ENCODE results near the gene CTBP2. TPM values are rescaled to one million over a fixed set of nuclear protein-coding genes. Genes with fewer than 3 reads are reported as not detected.

Gene CTBP2
- total RNA-seq, 3 donors from 2014 or later (not counting 1 experiment from before 2014, with no cell fraction given) = 120 to 179 (median 124) TPM

DNA sequence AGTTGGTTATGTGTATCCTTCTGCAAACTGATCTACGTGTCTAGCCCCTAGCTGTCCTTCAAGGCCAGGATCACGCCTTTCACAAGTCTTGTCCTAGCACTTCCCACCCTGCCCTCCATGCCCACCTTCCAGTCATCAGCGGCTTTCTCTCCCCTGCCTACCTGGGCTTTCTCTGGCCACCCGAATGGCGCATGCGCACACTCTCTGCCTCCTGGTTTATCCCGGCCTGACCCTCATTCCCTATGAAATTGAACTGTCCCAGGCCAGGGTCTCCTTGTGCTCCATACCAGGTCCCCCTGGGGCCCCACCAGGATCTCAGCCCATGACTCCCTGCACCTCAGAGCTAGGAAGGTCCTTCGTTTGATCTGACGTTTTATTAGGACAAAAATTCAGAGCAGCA lies 31.6 kb upstream of the CTBP2 start:
- Mint-ChIP-seq H3K36me3 (no peaks in the 10 kb centered on the region), H3K4me1 (no peaks in the 10 kb centered on the region), H3K27me3 (ENCODE audit: low read depth in 2 of 2) (peaks cover 3 to 6% of the 10 kb centered on the region in 2 donors), H3K9me3 (no peaks in the 10 kb centered on the region), H3K27ac (no peak overlapping the region), H3K4me3 (no peak overlapping the region)
- DNase-seq = no peak
- Histone ChIP-seq H3K27ac (ENCODE audit: low read length) (no peak overlapping the region), H3K9me3 (ENCODE audit: control insufficient read depth, insufficient read depth, low read length) (no peaks in the 10 kb centered on the region), H3K36me3 (ENCODE audit: control insufficient read depth, insufficient read depth, low read length) (no peaks in the 10 kb centered on the region), H3K27me3 (ENCODE audit: control insufficient read depth, insufficient read depth, low read length) (no peaks in the 10 kb centered on the region), H3K4me1 (ENCODE audit: control insufficient read depth, insufficient read depth, low read length) (no peaks in the 10 kb centered on the region), H3K4me3 (ENCODE audit: low read length) (no peak overlapping the region)
- ATAC-seq = no peak
- WGBS (ENCODE audit: insufficient coverage) = 84% methylated on average over 9 of the region's 9 CpGs
- TF ChIP-seq CTCF (IDR thresholded peaks at IDR 0.05) = no peak
- intact Hi-C loops (cut with micrococcal nuclease) = no loop called here

GRCh38 chr10:125190946-125191345 lies 30.6 kb upstream of the CTBP2 start:
- TF ChIP-seq CTCF (IDR thresholded peaks at IDR 0.05) = no peak
- no peak overlapping the region for H3K27ac Mint-ChIP-seq
- no peak overlapping the region for H3K4me3 Mint-ChIP-seq
- peaks cover 3 to 6% of the 10 kb centered on the region in 2 donors for H3K27me3 Mint-ChIP-seq (ENCODE audit: low read depth in 2 of 2)
- no peaks in the 10 kb centered on the region for H3K4me1 Mint-ChIP-seq
- Histone ChIP-seq H3K4me1 (ENCODE audit: control insufficient read depth, insufficient read depth, low read length) (no peaks in the 10 kb centered on the region), H3K9me3 (ENCODE audit: control insufficient read depth, insufficient read depth, low read length) (no peaks in the 10 kb centered on the region), H3K27me3 (ENCODE audit: control insufficient read depth, insufficient read depth, low read length) (no peaks in the 10 kb centered on the region), H3K4me3 (ENCODE audit: low read length) (no peak overlapping the region), H3K36me3 (ENCODE audit: control insufficient read depth, insufficient read depth, low read length) (no peaks in the 10 kb centered on the region), H3K27ac (ENCODE audit: low read length) (no peak overlapping the region)
- DNase-seq = no peak
- ATAC-seq = no peak
- WGBS (ENCODE audit: insufficient coverage) = 85% methylated on average over 8 of the region's 8 CpGs
- no peaks in the 10 kb centered on the region for H3K9me3 Mint-ChIP-seq
- no peaks in the 10 kb centered on the region for H3K36me3 Mint-ChIP-seq
- intact Hi-C loops (cut with micrococcal nuclease) = no loop called here

- H3K4me3 ChIP-seq (ENCODE audit: low read length) = no peak overlapping the region
- Mint-ChIP-seq H3K4me3 (no peak overlapping the region), H3K36me3 (no peaks in the 10 kb centered on the region), H3K9me3 (no peaks in the 10 kb centered on the region), H3K27me3 (ENCODE audit: low read depth in 2 of 2) (peaks cover 6 to 10% of the 10 kb centered on the region in 2 donors), H3K4me1 (no peaks in the 10 kb centered on the region), H3K27ac (no peak overlapping the region)
- ATAC-seq = no peak
- H3K9me3 ChIP-seq (ENCODE audit: control insufficient read depth, insufficient read depth, low read length) = no peaks in the 10 kb centered on the region
- H3K27ac ChIP-seq (ENCODE audit: low read length) = no peak overlapping the region
- intact Hi-C loops (cut with micrococcal nuclease) = no loop called here
- H3K36me3 ChIP-seq (ENCODE audit: control insufficient read depth, insufficient read depth, low read length) = no peaks in the 10 kb centered on the region
- no peak for DNase-seq
- no peaks in the 10 kb centered on the region for H3K4me1 ChIP-seq (ENCODE audit: control insufficient read depth, insufficient read depth, low read length)
- H3K27me3 ChIP-seq (ENCODE audit: control insufficient read depth, insufficient read depth, low read length) = no peaks in the 10 kb centered on the region
- TF ChIP-seq CTCF (IDR thresholded peaks at IDR 0.05) = no peak
- 81% methylated on average over 6 of the region's 6 CpGs for WGBS (ENCODE audit: insufficient coverage)
Measured at GRCh38 chr10:125190414-125190813, 30.1 kb upstream of the CTBP2 start.

DNA sequence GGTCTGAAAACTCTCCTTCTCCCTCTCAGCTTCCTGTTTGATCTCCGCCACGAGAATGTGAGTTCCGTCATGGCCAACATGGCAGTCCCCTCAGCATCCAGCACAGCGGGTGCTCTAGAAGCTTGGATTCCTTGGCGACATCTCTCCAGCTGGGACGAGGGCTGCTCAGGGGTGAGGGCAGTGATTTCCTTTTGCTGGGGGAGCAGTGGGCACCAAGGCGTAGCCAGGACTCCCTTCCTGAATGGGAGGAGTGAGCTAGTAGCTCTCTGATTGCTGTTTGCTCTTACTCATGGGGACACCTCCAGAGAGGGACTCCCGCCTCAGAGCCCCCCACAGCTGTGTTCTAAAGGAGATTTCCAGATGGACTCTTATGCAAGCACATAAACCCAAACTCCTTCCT lies 28.8 kb upstream of the CTBP2 start:
- Mint-ChIP-seq H3K4me1 (no peaks in the 10 kb centered on the region), H3K4me3 (no peak overlapping the region), H3K36me3 (no peaks in the 10 kb centered on the region), H3K27ac (no peak overlapping the region), H3K27me3 (ENCODE audit: low read depth in 2 of 2) (peaks cover 8 to 14% of the 10 kb centered on the region in 2 donors), H3K9me3 (no peaks in the 10 kb centered on the region)
- Histone ChIP-seq H3K36me3 (ENCODE audit: control insufficient read depth, insufficient read depth, low read length) (no peaks in the 10 kb centered on the region), H3K27ac (ENCODE audit: low read length) (no peak overlapping the region), H3K4me3 (ENCODE audit: low read length) (no peak overlapping the region), H3K9me3 (ENCODE audit: control insufficient read depth, insufficient read depth, low read length) (no peaks in the 10 kb centered on the region), H3K4me1 (ENCODE audit: control insufficient read depth, insufficient read depth, low read length) (no peaks in the 10 kb centered on the region), H3K27me3 (ENCODE audit: control insufficient read depth, insufficient read depth, low read length) (no peaks in the 10 kb centered on the region)
- ATAC-seq (no peak), DNase-seq (no peak)
- 86% methylated on average over 8 of the region's 8 CpGs for WGBS (ENCODE audit: insufficient coverage)
- no peak for TF ChIP-seq CTCF (IDR thresholded peaks at IDR 0.05)
- intact Hi-C loops (cut with micrococcal nuclease) = loop anchor here (5.0 kb wide), 1 partner anchor 662 kb away; no protein-coding TSS in a partner anchor

Measured in natural killer cell (primary cell).